ENCODE data around the gene CPAMD8.
"Not testable (repeated sequence)": the region's sequence is repeated elsewhere in the genome, so short reads cannot be mapped to it uniquely, and the experiment has no call there.

CPAMD8 gene

GRCh38 chr19:16944626-16945363 lies 81.8 kb downstream of the CPAMD8 start:
- DNase-seq = no peak

- no peak for DNase-seq
These were observed 82.5 kb downstream of the CPAMD8 start for GRCh38 chr19:16943942-16944625.

- not testable (repeated sequence) for DNase-seq
These were observed 83.5 kb downstream of the CPAMD8 start for GRCh38 chr19:16943090-16943489.

- DNase-seq = no peak
These were observed 84.0 kb downstream of the CPAMD8 start for GRCh38 chr19:16942583-16942982.

GRCh38 chr19:16940626-16941025 lies 86.0 kb downstream of the CPAMD8 start:
- DNase-seq = no peak

- DNase-seq = not testable (repeated sequence)
These were observed 86.5 kb downstream of the CPAMD8 start for GRCh38 chr19:16940063-16940462.

- DNase-seq = no peak
These were observed 88.4 kb downstream of the CPAMD8 start for GRCh38 chr19:16938211-16938610.

GRCh38 chr19:16937796-16938195 lies 88.8 kb downstream of the CPAMD8 start:
- DNase-seq = not testable (repeated sequence)

- DNase-seq = no peak
These were observed 89.7 kb downstream of the CPAMD8 start for GRCh38 chr19:16936901-16937300.

- no peak for DNase-seq
These were observed 92.1 kb downstream of the CPAMD8 start for GRCh38 chr19:16934489-16934888.

GRCh38 chr19:16931306-16931705 lies 95.3 kb downstream of the CPAMD8 start:
- DNase-seq = no peak

GRCh38 chr19:16930753-16931152 lies 95.9 kb downstream of the CPAMD8 start:
- DNase-seq = no peak

- DNase-seq = no peak
These were observed 97.7 kb downstream of the CPAMD8 start for GRCh38 chr19:16928916-16929315.

- no peak for DNase-seq
These were observed 98.3 kb downstream of the CPAMD8 start for GRCh38 chr19:16928351-16928750.

GRCh38 chr19:16927883-16928282 lies 98.7 kb downstream of the CPAMD8 start:
- DNase-seq = no peak

GRCh38 chr19:16922949-16923348 lies 103.7 kb downstream of the CPAMD8 start:
- no peak for DNase-seq

- no peak for DNase-seq
These were observed 104.0 kb downstream of the CPAMD8 start for GRCh38 chr19:16922592-16922934.

GRCh38 chr19:16921766-16922591 lies 104.6 kb downstream of the CPAMD8 start:
- DNase-seq = no peak

- DNase-seq = no peak
These were observed 105.6 kb downstream of the CPAMD8 start for GRCh38 chr19:16920816-16921529.

GRCh38 chr19:16919496-16919895 lies 107.1 kb downstream of the CPAMD8 start:
- DNase-seq = no peak

GRCh38 chr19:16917401-16917800 lies 109.2 kb downstream of the CPAMD8 start:
- DNase-seq = no peak

- no peak for DNase-seq
These were observed 110.9 kb downstream of the CPAMD8 start for GRCh38 chr19:16915734-16916133.

GRCh38 chr19:16915135-16915534 lies 111.5 kb downstream of the CPAMD8 start:
- no peak for DNase-seq

Measured in activated gamma-delta T cell treated with Interleukin-2 at 50 U/mL for 16 hours (primary cell).